B cell (primary cell): ENCODE measurements around the gene TNFRSF6B. TPM values are rescaled to one million over a fixed set of nuclear protein-coding genes. Genes with fewer than 3 reads are reported as not detected.

ENCODE experiments used
- ATAC-seq: fragments of 200-7000 bp; cut with Tn5 transposase; one replicate; pipeline ENCODE4 v1.10.0; 2021; ENCODE audit warnings: low read depth, mild to moderate bottlenecking, moderate number of reproducible peaks, moderate library complexity
- CTCF ChIA-PET: fragments of 350-600 bp; sonication (Branson Sonifier 250); formaldehyde crosslinking; loops from one replicate; lab custom pipeline; 2021; ENCODE audit warnings: antibody characterized with exemption, inconsistent platforms; lab: Charles Lee
- POLR2A ChIA-PET: fragments of 350-600 bp; sonication (Branson Sonifier 250); formaldehyde crosslinking; loops from one replicate; lab custom pipeline; 2021; ENCODE audit warnings: antibody characterized with exemption; lab: Charles Lee
- DNase-seq: peaks from one replicate; pipeline ENCODE4 v3.0.0; 2013
- H2AFZ ChIP-seq: 2 replicates; pipeline ENCODE4 v1.6.1; 2012; ENCODE audit warnings: mild to moderate bottlenecking, low read depth, low read length; ENCODE audit not compliant: insufficient read depth, poor library complexity, severe bottlenecking
- H3K27ac ChIP-seq, 2 donors: 1 replicate in 1 of 2; 2 replicates in 1 of 2; pipeline ENCODE4 v1.5.1; 2012 to 2013; ENCODE audit warnings: low read length in 2 of 2, mild to moderate bottlenecking in 2 of 2, moderate library complexity in 1 of 2
- H3K27me3 ChIP-seq, 4 experiments: fragments of 200-600 bp in 1 of 4; sonication (generic) in 1 of 4; replicated peaks in 1 of 4; 1 replicate in 2 of 4; 2 replicates in 2 of 4; pipeline versions ENCODE4 v1.6.1 to v1.7.0; 2013 to 2016; ENCODE audit warnings: low read length in 3 of 4, mild to moderate bottlenecking in 2 of 4, mixed read lengths in 1 of 4, moderate library complexity in 1 of 4; ENCODE audit not compliant: insufficient read depth in 4 of 4, control insufficient read depth in 3 of 4; ENCODE audit errors: control extremely low read depth in 1 of 4
- H3K36me3 ChIP-seq, 2 experiments: replicated peaks in 1 of 2; 1 replicate in 1 of 2; 2 replicates in 1 of 2; pipeline versions ENCODE4 v1.6.1 to v1.7.1; 2013; ENCODE audit warnings: low read length in 1 of 2; ENCODE audit not compliant: insufficient read depth in 2 of 2, control insufficient read depth in 1 of 2; ENCODE audit errors: control extremely low read depth in 1 of 2, extremely low read depth in 1 of 2
- H3K4me1 ChIP-seq, 2 donors: fragments of 200-600 bp in 1 of 2; sonication (generic) in 1 of 2; 1 replicate in 1 of 2; 2 replicates in 1 of 2; pipeline versions ENCODE4 v1.5.1 to v1.6.1; 2013 to 2017; ENCODE audit warnings: low read length in 2 of 2; ENCODE audit not compliant: control insufficient read depth in 2 of 2, insufficient read depth in 2 of 2
- H3K4me2 ChIP-seq: replicated peaks from 2 replicates; pipeline ENCODE3; 2012; ENCODE audit warnings: mild to moderate bottlenecking, low read depth, low read length; ENCODE audit not compliant: poor library complexity, severe bottlenecking
- H3K4me3 ChIP-seq, 5 experiments: fragments of 200-600 bp in 1 of 5; sonication (generic) in 1 of 5; 1 replicate in 3 of 5; 2 replicates in 2 of 5; pipeline versions ENCODE4 v1.5.1 to v1.7.0; 2011 to 2016; ENCODE audit warnings: low read length in 4 of 5, mild to moderate bottlenecking in 4 of 5, low read depth in 2 of 5, control low read depth in 1 of 5, moderate library complexity in 1 of 5; ENCODE audit not compliant: insufficient read depth in 1 of 5; ENCODE audit errors: control extremely low read depth in 1 of 5, extremely low read depth in 1 of 5
- H3K79me2 ChIP-seq: fragments of 200-600 bp; sonication (generic); one replicate; pipeline ENCODE4 v1.6.0; 2016; ENCODE audit warnings: low read length; ENCODE audit not compliant: control insufficient read depth, insufficient read depth
- H3K9ac ChIP-seq: fragments of 200-600 bp; sonication (generic); 2 replicates; pipeline ENCODE4 v1.6.1; 2017; ENCODE audit warnings: mild to moderate bottlenecking, low read length, moderate library complexity
- H3K9me3 ChIP-seq, 3 donors: one replicate each; pipeline versions ENCODE4 v1.6.1 to v1.7.1; 2013; ENCODE audit warnings: low read length in 2 of 3; ENCODE audit not compliant: control insufficient read depth in 2 of 3, insufficient read depth in 1 of 3; ENCODE audit errors: control extremely low read depth in 1 of 3
- H4K20me1 ChIP-seq: 2 replicates; pipeline ENCODE4 v1.6.0; 2012; ENCODE audit warnings: mild to moderate bottlenecking, low read length; ENCODE audit not compliant: insufficient read depth, control insufficient read depth, poor library complexity, severe bottlenecking
- H3K27ac Mint-ChIP-seq: one replicate; pipeline ENCODE4 v1.8.0; 2021; ENCODE audit warnings: mixed read lengths
- H3K27me3 Mint-ChIP-seq: one replicate; pipeline ENCODE4 v1.8.0; 2021; ENCODE audit warnings: mixed read lengths
- H3K4me1 Mint-ChIP-seq: one replicate; pipeline ENCODE4 v1.8.0; 2021; ENCODE audit warnings: mixed read lengths
- H3K4me3 Mint-ChIP-seq: one replicate; pipeline ENCODE4 v1.8.0; 2021; ENCODE audit warnings: mixed read lengths
- H3K9me3 Mint-ChIP-seq: one replicate; pipeline ENCODE4 v1.8.0; 2022; ENCODE audit warnings: mixed read lengths; ENCODE audit not compliant: insufficient read depth
- EZH2 ChIP-seq: IDR thresholded peaks from 2 replicates; pipeline ENCODE4 v1.6.1; 2012; ENCODE audit warnings: borderline replicate concordance, low read depth, mild to moderate bottlenecking, moderate library complexity, low read length; ENCODE audit not compliant: insufficient read depth, poor library complexity, severe bottlenecking
- WGBS: methylation state at CpG from one replicate; pipeline ENCODE4 v1.1.5; 2013; ENCODE audit warnings: missing lambda C conversion rate; ENCODE audit not compliant: insufficient coverage; 5-methylcytosine and 5-hydroxymethylcytosine counted together
- intact Hi-C: fragments of 100-400 bp; cut with micrococcal nuclease; formaldehyde crosslinking; loops from one replicate; pipeline ENCODE4 v1.10.0; 2022
- polyA minus RNA-seq: library from RNA; depleted of rRNA, polyadenylated mRNA; stranded (reverse); fragments of >200 nt; gene quantifications from 2 replicates; pipeline ENCODE4 v1.2.3, GENCODE V29; 2012
- polyA plus RNA-seq: library from polyadenylated mRNA; depleted of rRNA; stranded (reverse); fragments of >200 nt; gene quantifications from 2 replicates; pipeline ENCODE4 v1.2.3, GENCODE V29; 2012
- total RNA-seq, 2 donors: library from RNA; stranded (reverse); fragments of 120-200 nt in 1 of 2; gene quantifications; 1 replicate in 1 of 2; 2 replicates in 1 of 2; pipeline versions ENCODE4 v1.2.3 to v1.2.4, GENCODE V29; 2013 to 2022
- TF ChIP-seq, protein P1 (sequence below): fragments of 200-600 bp; IDR thresholded peaks from one replicate; pipeline ENCODE4 v1.8.0; 2022; ENCODE audit warnings: antibody characterized with exemption, mild to moderate bottlenecking

The TNFRSF6B gene, protein sequence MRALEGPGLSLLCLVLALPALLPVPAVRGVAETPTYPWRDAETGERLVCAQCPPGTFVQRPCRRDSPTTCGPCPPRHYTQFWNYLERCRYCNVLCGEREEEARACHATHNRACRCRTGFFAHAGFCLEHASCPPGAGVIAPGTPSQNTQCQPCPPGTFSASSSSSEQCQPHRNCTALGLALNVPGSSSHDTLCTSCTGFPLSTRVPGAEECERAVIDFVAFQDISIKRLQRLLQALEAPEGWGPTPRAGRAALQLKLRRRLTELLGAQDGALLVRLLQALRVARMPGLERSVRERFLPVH
- not detected in 2 replicates for total RNA-seq
- total RNA-seq (2013): 0.35 TPM
- polyA plus RNA-seq: 6.7 and 7.8 TPM in 2 replicates
- 1.0 and 3.4 TPM in 2 replicates for polyA minus RNA-seq

GRCh38 chr20:63696628-63697356 is at the start of gene TNFRSF6B:
TSS of gene TNFRSF6B (plus strand) at chr20:63696652. CDS start at chr20:63696768, 116 bp downstream.
- peak within 1 kb of the TSS; percentile 27 for H3K9ac ChIP-seq
- Mint-ChIP-seq H3K9me3 (no peaks in the 10 kb centered on the region), H3K4me1 (peaks cover 16% of the 10 kb centered on the region), H3K4me3 (peak within 1 kb of the TSS; percentile 27), H3K27ac (peak within 1 kb of the TSS; percentile 41), H3K27me3 (no peaks in the 10 kb centered on the region)
- TF ChIP-seq EZH2: no peak
- TF ChIP-seq, protein P1, sequence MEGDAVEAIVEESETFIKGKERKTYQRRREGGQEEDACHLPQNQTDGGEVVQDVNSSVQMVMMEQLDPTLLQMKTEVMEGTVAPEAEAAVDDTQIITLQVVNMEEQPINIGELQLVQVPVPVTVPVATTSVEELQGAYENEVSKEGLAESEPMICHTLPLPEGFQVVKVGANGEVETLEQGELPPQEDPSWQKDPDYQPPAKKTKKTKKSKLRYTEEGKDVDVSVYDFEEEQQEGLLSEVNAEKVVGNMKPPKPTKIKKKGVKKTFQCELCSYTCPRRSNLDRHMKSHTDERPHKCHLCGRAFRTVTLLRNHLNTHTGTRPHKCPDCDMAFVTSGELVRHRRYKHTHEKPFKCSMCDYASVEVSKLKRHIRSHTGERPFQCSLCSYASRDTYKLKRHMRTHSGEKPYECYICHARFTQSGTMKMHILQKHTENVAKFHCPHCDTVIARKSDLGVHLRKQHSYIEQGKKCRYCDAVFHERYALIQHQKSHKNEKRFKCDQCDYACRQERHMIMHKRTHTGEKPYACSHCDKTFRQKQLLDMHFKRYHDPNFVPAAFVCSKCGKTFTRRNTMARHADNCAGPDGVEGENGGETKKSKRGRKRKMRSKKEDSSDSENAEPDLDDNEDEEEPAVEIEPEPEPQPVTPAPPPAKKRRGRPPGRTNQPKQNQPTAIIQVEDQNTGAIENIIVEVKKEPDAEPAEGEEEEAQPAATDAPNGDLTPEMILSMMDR: no peak
- H3K79me2 ChIP-seq: peaks cover 45% of the 10 kb centered on the region
- H3K4me1 ChIP-seq: peaks cover 18% of the 10 kb centered on the region in 2 donors
- H2AFZ ChIP-seq: no peak within 1 kb of the TSS
- CTCF ChIA-PET: no interaction called here
- POLR2A ChIA-PET: interaction anchor here (0.6 kb wide), 1 partner anchor 158 kb away, joined by 3 read pairs; no protein-coding TSS in a partner anchor
- peak; percentile 28 for DNase-seq
- H3K27me3 ChIP-seq: peaks cover 0 to 3% (median 0%) of the 10 kb centered on the region in 4 experiments
- peaks cover 0 to 5% (median 0%) of the 10 kb centered on the region in 3 donors for H3K9me3 ChIP-seq
- peaks cover 70% of the 10 kb centered on the region for H4K20me1 ChIP-seq
- peaks cover 0 to 5% of the 10 kb centered on the region in 2 experiments for H3K36me3 ChIP-seq
- H3K27ac ChIP-seq: no peak within 1 kb of the TSS
- peak; percentile 4 for ATAC-seq
- intact Hi-C loops: no loop called here
- H3K4me3 ChIP-seq: peak within 1 kb of the TSS in 4 of 5 experiments; percentile 6 to 33 (median 18)
- H3K4me2 ChIP-seq: peak within 1 kb of the TSS; percentile 74
- 9% methylated on average over 52 of the region's 52 CpGs for WGBS

- no peaks in the 10 kb centered on the region for H4K20me1 ChIP-seq
- intact Hi-C loops: no loop called here
- Mint-ChIP-seq H3K9me3 (no peaks in the 10 kb centered on the region), H3K27ac (no peak overlapping the region), H3K27me3 (peaks cover 4% of the 10 kb centered on the region), H3K4me1 (peaks cover 6% of the 10 kb centered on the region), H3K4me3 (no peak overlapping the region)
- no peak for ATAC-seq
- no peak overlapping the region for H3K4me3 ChIP-seq
- peaks cover 0 to 3% (median 1%) of the 10 kb centered on the region in 4 experiments for H3K27me3 ChIP-seq
- WGBS: no CpG with 5 or more reads among the region's 6 CpGs
- H3K79me2 ChIP-seq: no peaks in the 10 kb centered on the region
- H2AFZ ChIP-seq: no peak overlapping the region
- CTCF ChIA-PET: no interaction called here
- no peak overlapping the region for H3K4me2 ChIP-seq
- no peak overlapping the region for H3K27ac ChIP-seq
- no peak for DNase-seq
- POLR2A ChIA-PET: no interaction called here
- H3K4me1 ChIP-seq: peaks cover 7 to 12% of the 10 kb centered on the region in 2 donors
- H3K9me3 ChIP-seq: no peaks in the 10 kb centered on the region
- no peak for TF ChIP-seq EZH2
- TF ChIP-seq, protein P1: no peak
- H3K9ac ChIP-seq: no peak overlapping the region
- H3K36me3 ChIP-seq: no peaks in the 10 kb centered on the region
Measured at GRCh38 chr20:63648190-63648589, 48.3 kb upstream of the TNFRSF6B start.
